Endothelial cell of umbilical vein (primary cell): Measurements from ENCODE around the gene TMEM239. TPM values are rescaled to one million over a fixed set of nuclear protein-coding genes. Genes with fewer than 3 reads are reported as not detected.

ENCODE experiments used
- BruUV-seq: library from RNA; stranded (reverse); fragments of 400-500 nt; replicated peaks from 2 replicates; lab custom pipeline; 2021; lab: Mats Ljungman, UMichigan
- CTCF ChIA-PET: fragments of 300-600, 350-600 bp; sonication (Branson Sonifier 250); formaldehyde crosslinking; loops from one replicate; lab custom pipeline; 2021; ENCODE audit warnings: antibody characterized with exemption, inconsistent platforms; lab: Charles Lee
- POLR2A ChIA-PET: fragments of 300-600, 350-600 bp; sonication (Branson Sonifier 250); formaldehyde crosslinking; loops from one replicate; lab custom pipeline; 2021; ENCODE audit warnings: antibody characterized with exemption, inconsistent platforms; lab: Charles Lee
- DNase-seq: peaks from one replicate; pipeline ENCODE4 v3.0.0-alpha.2; 2011; ENCODE audit warnings: low read depth, low spot score
- FAIRE-seq: peaks from 2 replicates; lab custom pipeline; 2011; peaks lifted over from hg19 to GRCh38; lab: Jason Lieb, UNC
- H2AFZ ChIP-seq: 2 replicates; pipeline ENCODE4 v1.6.0; 2012; ENCODE audit warnings: low read depth, low read length, control low read depth, inconsistent platforms
- H3K27ac ChIP-seq: 2 replicates; pipeline ENCODE4 v1.5.1; 2011; ENCODE audit warnings: low read depth, mild to moderate bottlenecking, control low read depth, low read length, moderate library complexity; ENCODE audit not compliant: insufficient read depth
- H3K27me3 ChIP-seq, 2 experiments: 2 replicates each; pipeline versions ENCODE4 v1.6.0 to v1.6.1; 2011; ENCODE audit warnings: low read length in 2 of 2, mixed read lengths in 1 of 2; ENCODE audit not compliant: control insufficient read depth in 2 of 2, insufficient read depth in 2 of 2
- H3K36me3 ChIP-seq, 2 experiments: 2 replicates in 1 of 2; 3 replicates in 1 of 2; pipeline ENCODE4 v1.5.1; 2011; ENCODE audit warnings: low read length in 2 of 2, mild to moderate bottlenecking in 1 of 2, moderate library complexity in 1 of 2; ENCODE audit not compliant: control insufficient read depth in 2 of 2, insufficient read depth in 2 of 2; ENCODE audit errors: extremely low read depth in 1 of 2
- H3K4me1 ChIP-seq: 3 replicates; pipeline ENCODE4 v1.5.1; 2011; ENCODE audit warnings: mild to moderate bottlenecking, low read length; ENCODE audit not compliant: control insufficient read depth, insufficient read depth; ENCODE audit errors: extremely low read depth
- H3K4me2 ChIP-seq: 2 replicates; pipeline ENCODE4 v1.6.1; 2011; ENCODE audit warnings: low read length, control low read depth, mixed read lengths; ENCODE audit not compliant: insufficient read depth
- H3K4me3 ChIP-seq, 3 experiments: fragments of 200-600 bp in 1 of 3; sonication (generic), shearing (Covaris generic) in 1 of 3; replicated peaks in 1 of 3; 2 replicates each; pipeline ENCODE4 v1.5.1; 2011 to 2016; ENCODE audit warnings: control low read depth in 3 of 3, low read length in 3 of 3, mild to moderate bottlenecking in 2 of 3, inconsistent platforms in 1 of 3, low read depth in 1 of 3, moderate library complexity in 1 of 3; ENCODE audit not compliant: insufficient read depth in 1 of 3
- H3K79me2 ChIP-seq: 2 replicates; pipeline ENCODE4 v1.6.0; 2012; ENCODE audit warnings: low read length, inconsistent platforms; ENCODE audit not compliant: control insufficient read depth, insufficient read depth
- H3K9ac ChIP-seq: replicated peaks from 2 replicates; pipeline ENCODE3; 2011; ENCODE audit warnings: low read length, control low read depth; ENCODE audit not compliant: insufficient read depth; ENCODE audit errors: extremely low read depth
- H3K9me1 ChIP-seq: replicated peaks from 3 replicates; pipeline ENCODE4 v1.6.0; 2011; ENCODE audit warnings: mild to moderate bottlenecking, low read length; ENCODE audit not compliant: control insufficient read depth, insufficient read depth; ENCODE audit errors: extremely low read depth
- H3K9me3 ChIP-seq: replicated peaks from 2 replicates; pipeline ENCODE4 v1.5.1; 2012; ENCODE audit warnings: low read length, inconsistent platforms; ENCODE audit not compliant: control insufficient read depth, insufficient read depth
- H4K20me1 ChIP-seq: replicated peaks from 2 replicates; pipeline ENCODE3; 2011; ENCODE audit warnings: mild to moderate bottlenecking, low read length; ENCODE audit not compliant: control insufficient read depth, insufficient read depth; ENCODE audit errors: extremely low read depth
- CTCF ChIP-seq, 2 donors: IDR thresholded peaks; 1 replicate in 1 of 2; 2 replicates in 1 of 2; pipeline ENCODE4 v1.5.1; 2011; ENCODE audit warnings: low read length in 2 of 2, mild to moderate bottlenecking in 2 of 2, moderate library complexity in 2 of 2, control low read depth in 1 of 2, inconsistent platforms in 1 of 2, low read depth in 1 of 2; ENCODE audit not compliant: insufficient read depth in 1 of 2; ENCODE audit errors: extremely low read depth in 1 of 2
- EZH2 ChIP-seq: IDR thresholded peaks from 2 replicates; pipeline ENCODE4 v1.6.1; 2012; ENCODE audit warnings: borderline replicate concordance, low read depth, mild to moderate bottlenecking, moderate library complexity, low read length, inconsistent platforms; ENCODE audit not compliant: severe bottlenecking
- FOS ChIP-seq: IDR thresholded peaks from 2 replicates; pipeline ENCODE4 v1.6.1; 2011; ENCODE audit warnings: mild to moderate bottlenecking, low read length, moderate library complexity, borderline replicate concordance; ENCODE audit not compliant: insufficient read depth
- GATA2 ChIP-seq: IDR thresholded peaks from 2 replicates; pipeline ENCODE4 v1.7.0; 2011; ENCODE audit warnings: low read depth, mild to moderate bottlenecking, moderate library complexity, mixed read lengths, low read length; ENCODE audit not compliant: insufficient read length, insufficient read depth
- JUN ChIP-seq: IDR thresholded peaks from 2 replicates; pipeline ENCODE4 v1.6.1; 2011; ENCODE audit warnings: borderline replicate concordance, low read depth; ENCODE audit not compliant: insufficient read length, insufficient read depth
- MYC ChIP-seq: IDR thresholded peaks from one replicate; pipeline ENCODE4 v1.6.1; 2011; ENCODE audit warnings: mild to moderate bottlenecking, low read depth, low read length
- POLR2A ChIP-seq: IDR thresholded peaks from 2 replicates; pipeline ENCODE4 v1.6.1; 2012; ENCODE audit warnings: low read depth, mild to moderate bottlenecking, control low read depth, low read length
- POLR2AphosphoS5 ChIP-seq: IDR thresholded peaks from 2 replicates; pipeline ENCODE4 v1.6.1; 2012; ENCODE audit warnings: low read depth, mild to moderate bottlenecking, control low read depth, low read length, moderate library complexity; ENCODE audit not compliant: insufficient read depth
- dilution Hi-C: fragments of 300-500 bp; cut with MboI; formaldehyde crosslinking; loops from one replicate; pipeline ENCODE4 v1.15.0; 2019; ENCODE audit warnings: low sequenced_read_pairs; ENCODE audit not compliant: extremely low pct_ligation_motif_present
- intact Hi-C: fragments of 100-400 bp; cut with micrococcal nuclease; formaldehyde crosslinking; loops from one replicate; pipeline ENCODE4 v1.10.0; 2022
- polyA plus RNA-seq, 4 experiments: library from polyadenylated mRNA; depleted of rRNA in 3 of 4; stranded (reverse) in 3 of 4; unstranded in 1 of 4; fragments of >200 nt; gene quantifications; 2 replicates each; pipeline versions ENCODE4 v1.2.1 to v1.2.3, GENCODE V29; 2011 to 2012; ENCODE audit warnings: missing spikeins in 1 of 4
- total RNA-seq: library from RNA; stranded (reverse); gene quantifications from 2 replicates; pipeline ENCODE4 v1.2.3, GENCODE V29; 2021
- TF ChIP-seq, protein P1 (sequence below): IDR thresholded peaks from 2 replicates; pipeline ENCODE4 v1.6.1; 2011; ENCODE audit not compliant: insufficient read depth, insufficient read length

Gene TMEM239
- total and polyA plus RNA-seq, 2 donors (not counting 3 experiments of a cell fraction or from before 2014, with no cell fraction given) = not detected

DNA sequence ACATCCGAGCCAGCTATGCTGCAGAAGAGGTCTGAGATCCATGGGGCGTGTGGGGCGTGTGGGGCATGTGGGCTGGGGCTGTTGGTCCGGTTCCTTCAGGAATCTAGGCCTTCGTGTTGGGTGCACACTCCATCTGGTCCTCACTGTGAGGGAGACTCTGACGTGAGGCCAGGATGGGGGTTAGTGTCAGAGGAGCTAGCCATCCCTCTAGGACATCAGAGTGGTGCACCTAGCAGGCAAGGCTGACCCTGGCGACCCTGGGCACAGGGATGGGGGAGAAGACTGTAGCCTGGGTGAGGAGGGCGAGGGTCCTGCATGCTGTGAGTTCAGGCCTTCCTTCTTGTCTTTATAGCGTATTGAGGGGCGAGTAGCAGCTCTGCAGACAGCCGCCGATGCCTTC, 48.5 kb downstream of the TMEM239 start:
- no TSS peak for BruUV-seq
- Histone ChIP-seq H3K4me2 (no peak overlapping the region), H3K4me1 (no peaks in the 10 kb centered on the region), H3K4me3 (no peak overlapping the region), H3K36me3 (peaks cover 0 to 36% of the 10 kb centered on the region in 2 experiments), H3K27ac (no peak overlapping the region), H3K9ac (no peak overlapping the region), H3K79me2 (no peaks in the 10 kb centered on the region), H3K9me3 (no peaks in the 10 kb centered on the region), H3K27me3 (no peaks in the 10 kb centered on the region), H3K9me1 (no peaks in the 10 kb centered on the region), H2AFZ (no peak overlapping the region), H4K20me1 (no peaks in the 10 kb centered on the region)
- CTCF ChIA-PET = interaction anchor here (0.9 to 2.5 kb wide), 4 partner anchors 13 to 177 kb away, joined by 3 to 14 read pairs (median 6); no protein-coding TSS in a partner anchor
- dilution Hi-C loops = no loop called here
- FAIRE-seq (no peak), DNase-seq (no peak)
- POLR2A ChIA-PET = no interaction called here
- TF ChIP-seq EZH2 = no peak
- no peak for TF ChIP-seq JUN
- no peak for TF ChIP-seq POLR2AphosphoS5
- TF ChIP-seq MYC = no peak
- no peak for TF ChIP-seq POLR2A
- TF ChIP-seq GATA2 = no peak
- no peak for TF ChIP-seq CTCF (IDR thresholded peaks at IDR 0.05; ENCODE audit: extremely low read depth in 1 of 2, insufficient read depth in 1 of 2, low read depth in 1 of 2, low read length in 2 of 2)
- TF ChIP-seq, protein P1, sequence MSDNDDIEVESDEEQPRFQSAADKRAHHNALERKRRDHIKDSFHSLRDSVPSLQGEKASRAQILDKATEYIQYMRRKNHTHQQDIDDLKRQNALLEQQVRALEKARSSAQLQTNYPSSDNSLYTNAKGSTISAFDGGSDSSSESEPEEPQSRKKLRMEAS = no peak
- no peak for TF ChIP-seq FOS
- intact Hi-C loops = no loop called here
